IMR-90 (cell line): ENCODE measurements around the gene CYP20A1. TPM values are rescaled to one million over a fixed set of nuclear protein-coding genes. Genes with fewer than 3 reads are reported as not detected.

Experiments
- ATAC-seq: fragments of 200-7000 bp; cut with Tn5 transposase; 2 replicates; pipeline ENCODE4 v1.9.1; 2020; ENCODE audit warnings: low read depth, mild to moderate bottlenecking, moderate library complexity
- BruUV-seq: library from RNA; stranded (reverse); fragments of 400-500 nt; replicated peaks from 2 replicates; lab custom pipeline; 2021; lab: Mats Ljungman, UMichigan
- CTCF ChIA-PET: fragments of 300-600 bp; formaldehyde crosslinking; extraction: SDS; loops from one replicate; lab custom pipeline; 2021; ENCODE audit warnings: antibody characterized with exemption; lab: Yijun Ruan, JAX
- POLR2A ChIA-PET: fragments of 300-600 bp; sonication (Branson Sonifier 250); formaldehyde crosslinking; loops from one replicate; lab custom pipeline; 2022; ENCODE audit warnings: antibody characterized with exemption; ENCODE audit not compliant: unreplicated experiment; lab: Charles Lee
- DNase-seq: peaks from one replicate; pipeline ENCODE4 v3.0.0; 2013
- H2AFZ ChIP-seq: replicated peaks from 2 replicates; pipeline ENCODE3; 2013; ENCODE audit warnings: low read length, mild to moderate bottlenecking; ENCODE audit not compliant: poor library complexity
- H2AK5ac ChIP-seq: 2 replicates; pipeline ENCODE4 v1.6.1; 2013; ENCODE audit warnings: low read depth, low read length, inconsistent platforms
- H2AK9ac ChIP-seq: replicated peaks from 2 replicates; pipeline ENCODE3; 2013; ENCODE audit warnings: mild to moderate bottlenecking, low read depth, low read length, moderate library complexity; ENCODE audit not compliant: poor library complexity
- H2BK120ac ChIP-seq: 2 replicates; pipeline ENCODE4 v1.6.1; 2013; ENCODE audit warnings: low read depth, low read length, inconsistent platforms
- H2BK15ac ChIP-seq: 3 replicates; pipeline ENCODE4 v1.6.1; 2013; ENCODE audit warnings: low read depth, low read length, inconsistent platforms
- H2BK20ac ChIP-seq: 2 replicates; pipeline ENCODE4 v1.6.1; 2013; ENCODE audit warnings: low read depth, mild to moderate bottlenecking, inconsistent platforms, low read length, moderate library complexity
- H2BK5ac ChIP-seq: 2 replicates; pipeline ENCODE4 v1.6.1; 2013; ENCODE audit warnings: mild to moderate bottlenecking, low read depth, low read length, inconsistent platforms; ENCODE audit not compliant: poor library complexity, severe bottlenecking
- H3K14ac ChIP-seq: replicated peaks from 2 replicates; pipeline ENCODE4 v1.6.1; 2013; ENCODE audit warnings: low read depth, low read length, inconsistent platforms
- H3K18ac ChIP-seq: 2 replicates; pipeline ENCODE4 v1.6.1; 2013; ENCODE audit warnings: low read depth, low read length, control low read depth
- H3K23ac ChIP-seq: 2 replicates; pipeline ENCODE4 v1.6.1; 2013; ENCODE audit warnings: low read depth, low read length, inconsistent platforms
- H3K27ac ChIP-seq: 2 replicates; pipeline ENCODE4 v1.5.1; 2013; ENCODE audit warnings: mild to moderate bottlenecking, control low read depth, low read length; ENCODE audit not compliant: insufficient read depth
- H3K27me3 ChIP-seq: 2 replicates; pipeline ENCODE4 v1.6.1; 2013; ENCODE audit warnings: low read length; ENCODE audit not compliant: control insufficient read depth, insufficient read depth
- H3K36me3 ChIP-seq: 2 replicates; pipeline ENCODE4 v1.6.1; 2013; ENCODE audit warnings: low read length, mixed read lengths; ENCODE audit not compliant: control insufficient read depth, insufficient read depth
- H3K4ac ChIP-seq: 2 replicates; pipeline ENCODE4 v1.6.1; 2013; ENCODE audit warnings: low read depth, low read length, inconsistent platforms
- H3K4me1 ChIP-seq: 2 replicates; pipeline ENCODE4 v1.6.1; 2013; ENCODE audit warnings: low read length, mixed read lengths; ENCODE audit not compliant: control insufficient read depth, insufficient read depth
- H3K4me2 ChIP-seq: 2 replicates; pipeline ENCODE4 v1.6.1; 2013; ENCODE audit warnings: low read depth, mild to moderate bottlenecking, control low read depth, low read length, moderate library complexity
- H3K4me3 ChIP-seq: 2 replicates; pipeline ENCODE4 v1.5.1; 2013; ENCODE audit warnings: low read depth, mild to moderate bottlenecking, control low read depth, low read length, moderate library complexity; ENCODE audit not compliant: insufficient read depth
- H3K56ac ChIP-seq: 2 replicates; pipeline ENCODE4 v1.6.1; 2013; ENCODE audit warnings: low read length, inconsistent platforms; ENCODE audit not compliant: insufficient read depth; ENCODE audit errors: extremely low read depth
- H3K79me1 ChIP-seq, 2 experiments: 2 replicates each; pipeline ENCODE4 v1.6.1; 2013; ENCODE audit warnings: low read length in 2 of 2, inconsistent platforms in 1 of 2, low read depth in 1 of 2
- H3K9ac ChIP-seq: 2 replicates; pipeline ENCODE4 v1.6.1; 2013; ENCODE audit warnings: low read depth, low read length, control low read depth
- H3K9me1 ChIP-seq: 2 replicates; pipeline ENCODE4 v1.6.1; 2013; ENCODE audit warnings: low read length, inconsistent platforms; ENCODE audit not compliant: insufficient read depth
- H3K9me3 ChIP-seq: 2 replicates; pipeline ENCODE4 v1.6.1; 2013; ENCODE audit warnings: low read length; ENCODE audit not compliant: control insufficient read depth, insufficient read depth
- H4K20me1 ChIP-seq: 2 replicates; pipeline ENCODE4 v1.6.1; 2013; ENCODE audit warnings: low read length, inconsistent platforms; ENCODE audit not compliant: insufficient read depth
- H4K5ac ChIP-seq: 2 replicates; pipeline ENCODE4 v1.6.1; 2013; ENCODE audit warnings: mild to moderate bottlenecking, low read depth, low read length, control low read depth
- H4K8ac ChIP-seq, 2 experiments: 2 replicates each; pipeline ENCODE4 v1.6.1; 2013; ENCODE audit warnings: low read depth in 2 of 2, low read length in 2 of 2, control low read depth in 1 of 2, inconsistent platforms in 1 of 2
- H4K91ac ChIP-seq: 2 replicates; pipeline ENCODE4 v1.6.1; 2013; ENCODE audit warnings: low read depth, low read length, inconsistent platforms; ENCODE audit not compliant: insufficient read depth
- CEBPB ChIP-seq: IDR thresholded peaks from 2 replicates; pipeline ENCODE4 v1.6.1; 2012; ENCODE audit warnings: low read depth, low read length, improper control_type of control experiment
- CTCF ChIP-seq: conservative IDR thresholded peaks from 2 replicates; pipeline ENCODE4 v1.5.1; 2012; ENCODE audit warnings: mild to moderate bottlenecking, low read depth, low read length, improper control_type of control experiment
- ELK1 ChIP-seq: fragments of 150-350 bp; IDR thresholded peaks from 2 replicates; pipeline ENCODE4 v1.6.1; 2016; ENCODE audit warnings: low read depth, mild to moderate bottlenecking, low read length, moderate library complexity, borderline replicate concordance
- FOS ChIP-seq: fragments of 150-350 bp; IDR thresholded peaks from 2 replicates; pipeline ENCODE4 v1.6.1; 2016; ENCODE audit warnings: low read depth, low read length
- MAFK ChIP-seq: IDR thresholded peaks from 2 replicates; pipeline ENCODE4 v1.6.1; 2012; ENCODE audit warnings: low read depth, low read length, improper control_type of control experiment
- MAZ ChIP-seq: IDR thresholded peaks from 2 replicates; pipeline ENCODE4 v1.6.1; 2012; ENCODE audit warnings: low read depth, mild to moderate bottlenecking, low read length, improper control_type of control experiment, moderate library complexity, borderline replicate concordance
- MXI1 ChIP-seq: IDR thresholded peaks from 2 replicates; pipeline ENCODE4 v1.6.1; 2012; ENCODE audit warnings: low read depth, mild to moderate bottlenecking, low read length, moderate library complexity, borderline replicate concordance
- NFE2L2 ChIP-seq: fragments of 150-350 bp; IDR thresholded peaks from 2 replicates; pipeline ENCODE4 v1.6.1; 2016; ENCODE audit warnings: low read depth, mild to moderate bottlenecking, low read length
- POLR2A ChIP-seq: IDR thresholded peaks from 2 replicates; pipeline ENCODE4 v1.6.1; 2012; ENCODE audit warnings: mild to moderate bottlenecking, low read depth, low read length
- RAD21 ChIP-seq: IDR thresholded peaks from 2 replicates; pipeline ENCODE4 v1.6.1; 2012; ENCODE audit warnings: low read length, improper control_type of control experiment
- RCOR1 ChIP-seq: IDR thresholded peaks from 2 replicates; pipeline ENCODE4 v1.6.1; 2012; ENCODE audit warnings: mild to moderate bottlenecking, low read length, improper control_type of control experiment; ENCODE audit not compliant: insufficient replicate concordance
- RFX5 ChIP-seq: IDR thresholded peaks from 2 replicates; pipeline ENCODE4 v1.8.0; 2012; ENCODE audit warnings: low read depth, mild to moderate bottlenecking, low read length, moderate library complexity
- SMC3 ChIP-seq: fragments of 150-350 bp; IDR thresholded peaks from 2 replicates; pipeline ENCODE4 v1.6.1; 2016; ENCODE audit warnings: low read depth, mild to moderate bottlenecking, antibody characterized with exemption, low read length, moderate library complexity
- USF2 ChIP-seq: fragments of 150-350 bp; IDR thresholded peaks from 2 replicates; pipeline ENCODE4 v1.6.1; 2017; ENCODE audit warnings: mild to moderate bottlenecking, antibody characterized with exemption, low read length, low read depth
- WGBS, 2 experiments: methylation state at CpG; one replicate each; pipeline versions ENCODE4 v1.1.5 to v1.1.7; 2013; ENCODE audit warnings: missing lambda C conversion rate in 2 of 2; ENCODE audit not compliant: insufficient read length in 1 of 2; ENCODE audit errors: extremely low coverage in 2 of 2; 5-methylcytosine and 5-hydroxymethylcytosine counted together
- dilution Hi-C: fragments of 300-500 bp; cut with HindIII; formaldehyde crosslinking; loops from one replicate; pipeline ENCODE4 v1.14.3; 2018; ENCODE audit warnings: low sequenced_read_pairs; ENCODE audit not compliant: unreplicated experiment
- in situ Hi-C: fragments of 300-500 bp; cut with MboI; formaldehyde crosslinking; loops from 3 replicates; pipeline ENCODE4 v1.14.3; 2019; ENCODE audit warnings: low sequenced_read_pairs, inconsistent platforms, mixed read lengths
- intact Hi-C: fragments of 100-400 bp; cut with micrococcal nuclease; formaldehyde crosslinking; loops from 2 replicates; pipeline ENCODE4 v1.10.0; 2022
- polyA plus RNA-seq, 3 experiments: library from polyadenylated mRNA; depleted of rRNA; stranded (reverse); fragments of >200 nt; gene quantifications; 2 replicates each; pipeline ENCODE4 v1.2.3, GENCODE V29; 2012; ENCODE audit warnings: low replicate concordance in 1 of 3
- total RNA-seq: library from RNA; depleted of rRNA; stranded (reverse); fragments of >200 nt; gene quantifications from 2 replicates; pipeline ENCODE4 v1.2.3, GENCODE V29; 2012

CYP20A1 gene
- total and polyA plus RNA-seq, 2 of the 4 experiments (the other 2 are of a cell fraction), result 7.0 to 16.8 TPM

- Histone ChIP-seq H4K5ac (no peak overlapping the region), H3K4ac (no peak overlapping the region), H3K27ac (no peak overlapping the region), H3K79me1 (no peaks in the 10 kb centered on the region; a peak in 1 of 4 replicates), H3K18ac (no peak overlapping the region), H3K9me1 (no peaks in the 10 kb centered on the region), H2AK9ac (no peak overlapping the region), H2BK20ac (no peak overlapping the region), H2BK120ac (no peak overlapping the region), H2AK5ac (no peak overlapping the region), H3K23ac (no peak overlapping the region), H3K4me2 (no peak overlapping the region), H3K36me3 (peaks cover 15% of the 10 kb centered on the region), H3K9me3 (no peaks in the 10 kb centered on the region), H3K4me1 (no peaks in the 10 kb centered on the region), H4K20me1 (no peaks in the 10 kb centered on the region), H3K4me3 (no peak overlapping the region), H3K56ac (no peak overlapping the region), H2BK5ac (no peak overlapping the region), H3K27me3 (no peaks in the 10 kb centered on the region), H3K14ac (no peak overlapping the region), H4K8ac (no peak overlapping the region), H3K9ac (no peak overlapping the region), H4K91ac (no peak overlapping the region), H2BK15ac (no peak overlapping the region), H2AFZ (no peak overlapping the region)
- POLR2A ChIA-PET, result no interaction called here
- ATAC-seq (no peak), DNase-seq (no peak)
- in situ Hi-C loops (no loop called here), intact Hi-C loops (no loop called here), dilution Hi-C loops (no loop called here)
- BruUV-seq, result no TSS peak
- TF ChIP-seq SMC3 (no peak), RFX5 (no peak), NFE2L2 (no peak), CTCF (no peak), MAZ (no peak), POLR2A (no peak), RAD21 (no peak), CEBPB (no peak), RCOR1 (no peak), ELK1 (no peak), MAFK (no peak), MXI1 (no peak), FOS (no peak), USF2 (no peak)
- WGBS, 2 experiments, result 100% methylated on average over 1 of the region's 3 CpGs; no CpG with 5 or more reads in 1 of the 2 experiments
- CTCF ChIA-PET, result no interaction called here
Observed at GRCh38 chr2:203191961-203192360, 46.9 kb upstream of the CYP20A1 start.
